GM18858 (cell line): ENCODE data around the gene ELOVL6.
"Not testable (repeated sequence)": the region's sequence is repeated elsewhere in the genome, so short reads cannot be mapped to it uniquely, and the experiment has no call there.

Experiments used
- ATAC-seq: cut with Tn5 transposase; IDR thresholded peaks from one replicate; pipeline ENCODE4 v1.9.1; 2021; ENCODE audit not compliant: unreplicated experiment

Gene ELOVL6

DNA sequence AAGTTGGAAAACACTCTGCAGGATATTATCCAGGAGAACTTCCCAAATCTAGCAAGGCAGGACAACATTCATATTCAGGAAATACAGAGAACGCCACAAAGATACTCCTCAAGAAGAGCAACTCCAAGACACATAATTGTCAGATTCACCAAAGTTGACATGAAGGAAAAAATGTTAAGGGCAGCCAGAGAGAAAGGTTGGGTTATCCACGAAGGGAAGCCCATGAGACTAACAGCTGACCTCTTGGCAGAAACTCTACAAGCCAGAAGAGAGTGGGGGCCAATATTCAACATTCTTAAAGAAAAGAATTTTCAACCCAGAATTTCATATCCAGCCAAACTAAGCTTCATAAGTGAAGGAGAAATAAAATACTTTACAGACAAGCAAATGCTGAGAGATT is 120.3 kb downstream of the ELOVL6 start:
- not testable (repeated sequence) for ATAC-seq

DNA sequence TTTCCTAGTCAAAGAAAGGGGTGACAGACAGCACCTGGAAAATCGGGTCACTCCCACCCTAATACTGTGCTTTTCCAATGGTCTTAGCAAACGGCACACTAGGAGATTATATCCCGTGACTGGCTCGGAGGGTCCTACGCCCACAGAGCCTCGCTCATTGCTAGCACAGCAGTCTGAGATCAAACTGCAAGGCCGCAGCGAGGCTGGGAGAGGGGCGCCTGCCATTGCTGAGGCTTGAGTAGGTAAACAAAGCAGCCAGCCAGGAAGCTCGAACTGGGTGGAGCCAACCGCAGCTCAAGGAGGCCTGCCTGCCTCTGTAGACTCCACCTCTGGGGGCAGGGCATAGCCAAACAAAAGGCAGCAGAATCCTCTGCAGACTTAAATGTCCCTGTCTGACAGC is 121.6 kb downstream of the ELOVL6 start:
- not testable (repeated sequence) for ATAC-seq

DNA sequence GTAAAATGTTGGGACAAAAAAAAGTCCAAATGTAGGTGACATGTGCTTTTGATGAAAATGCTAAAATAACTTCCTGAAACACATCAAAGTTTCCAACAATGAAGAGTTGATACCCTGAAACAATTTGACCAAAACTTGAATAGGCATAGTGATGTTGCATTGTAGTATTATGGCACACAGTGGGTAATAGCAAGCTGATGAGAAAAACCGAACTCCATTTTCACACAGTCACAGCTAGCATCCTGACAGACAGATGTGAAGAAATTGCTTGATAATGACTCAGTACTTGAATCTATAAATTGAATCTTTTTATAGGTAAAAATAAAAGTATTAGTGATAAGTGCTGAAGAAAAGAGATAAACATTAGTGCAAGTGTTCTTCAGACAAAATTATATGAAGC is 122.5 kb downstream of the ELOVL6 start:
- no peak for ATAC-seq

DNA sequence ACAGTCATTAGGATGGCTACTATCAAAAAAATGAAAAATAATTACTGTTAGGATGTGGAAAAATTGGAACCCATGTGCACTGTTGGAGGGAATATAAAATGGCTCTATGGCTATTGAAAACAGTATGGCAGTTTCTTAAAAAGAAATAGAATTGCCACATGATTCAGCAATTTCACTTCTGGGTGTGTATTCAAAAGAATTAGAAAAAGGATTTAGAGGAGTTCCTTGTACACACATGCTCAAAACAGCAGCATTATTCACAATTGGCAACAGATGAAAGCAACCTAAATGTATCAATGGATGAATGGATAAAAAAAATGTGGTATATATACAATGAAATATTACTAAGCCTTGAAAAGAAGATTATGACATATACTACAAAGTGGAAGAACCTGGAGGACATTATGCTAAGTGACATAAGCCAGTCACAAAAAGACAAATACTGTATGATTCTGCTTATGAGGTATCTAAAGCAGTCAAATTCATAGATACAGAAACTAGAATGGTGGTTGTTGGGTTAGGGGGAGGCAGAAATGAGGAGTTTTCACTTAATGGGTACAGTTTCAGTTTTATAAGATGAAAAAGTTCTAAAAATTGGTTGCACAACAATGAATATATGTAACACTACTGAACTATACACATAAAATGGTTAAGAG is 123.2 kb downstream of the ELOVL6 start:
- ATAC-seq: peak; percentile 63

DNA sequence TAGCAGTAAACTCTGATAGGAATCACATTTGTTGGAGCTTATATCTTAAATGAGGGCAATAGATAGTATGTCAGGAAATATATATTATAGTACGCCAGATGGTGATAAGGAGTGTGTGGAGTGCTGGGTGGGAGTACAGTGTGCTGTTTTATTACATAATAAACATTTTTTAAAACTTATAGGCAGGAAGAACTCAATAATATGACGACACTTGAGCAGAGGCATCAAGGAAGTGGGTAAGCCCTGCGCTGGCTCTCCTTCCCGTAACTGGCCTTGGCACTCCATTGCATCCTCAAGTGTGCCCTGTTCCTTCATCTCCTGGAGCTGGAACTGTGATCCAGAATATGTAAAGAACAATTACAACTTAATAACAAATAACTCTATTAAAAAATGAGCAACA is 123.8 kb downstream of the ELOVL6 start:
- no peak for ATAC-seq

DNA sequence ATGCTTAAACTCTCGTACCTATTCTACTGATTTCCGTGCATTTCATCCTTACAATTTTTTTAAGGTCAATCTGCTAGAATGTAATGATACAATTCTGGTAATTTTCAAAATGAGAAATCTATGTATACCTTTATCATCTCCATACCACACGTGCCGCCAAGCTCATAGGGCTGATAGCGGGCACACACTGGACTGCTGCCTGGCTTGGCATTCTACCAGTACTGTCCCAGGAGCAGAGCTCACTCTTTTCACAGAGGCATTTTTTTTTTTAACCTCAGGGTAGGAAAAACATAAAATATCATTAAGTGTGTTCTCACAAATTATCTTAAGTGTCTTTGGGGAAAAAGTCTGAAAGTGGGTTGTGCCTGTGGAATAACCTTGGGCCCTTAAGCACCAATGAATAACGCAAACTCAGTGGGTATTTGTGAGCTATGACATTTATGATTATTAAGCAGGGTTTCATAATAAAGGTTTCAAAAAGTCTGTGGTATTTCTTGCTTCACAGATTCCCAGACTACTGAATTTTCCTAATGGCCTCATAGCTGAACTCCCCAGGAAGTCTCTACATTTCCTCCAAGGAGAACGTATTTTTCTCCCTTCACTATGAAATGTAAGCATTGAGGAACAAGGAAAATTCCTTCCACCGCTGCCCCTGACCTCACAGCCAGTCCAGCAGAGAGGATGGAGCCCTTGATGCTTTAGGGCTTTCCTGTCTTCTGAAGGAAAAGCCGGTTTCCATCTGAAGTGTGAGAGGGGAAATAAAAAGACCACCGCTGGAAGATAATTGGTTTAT is 125.2 kb downstream of the ELOVL6 start:
- no peak for ATAC-seq

DNA sequence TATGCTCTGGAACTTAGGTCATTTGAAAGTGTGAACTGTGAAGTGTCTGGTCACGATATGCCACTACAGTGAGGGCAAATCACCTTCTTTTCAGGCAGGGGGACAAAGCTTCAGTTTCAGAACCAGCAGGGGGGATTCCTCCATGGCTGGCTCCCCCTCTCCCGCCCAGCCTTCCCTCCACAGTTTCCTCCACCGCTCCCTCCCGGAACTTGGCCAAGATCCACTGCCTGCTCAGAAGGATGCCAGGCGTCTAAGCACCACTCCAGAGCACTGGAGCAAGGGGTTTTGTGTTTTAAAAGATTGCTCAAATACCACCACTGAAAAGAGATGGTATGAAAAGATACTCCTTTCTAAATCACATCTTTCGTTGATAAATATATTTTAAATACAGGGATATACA is 126.9 kb downstream of the ELOVL6 start:
- no peak for ATAC-seq

DNA sequence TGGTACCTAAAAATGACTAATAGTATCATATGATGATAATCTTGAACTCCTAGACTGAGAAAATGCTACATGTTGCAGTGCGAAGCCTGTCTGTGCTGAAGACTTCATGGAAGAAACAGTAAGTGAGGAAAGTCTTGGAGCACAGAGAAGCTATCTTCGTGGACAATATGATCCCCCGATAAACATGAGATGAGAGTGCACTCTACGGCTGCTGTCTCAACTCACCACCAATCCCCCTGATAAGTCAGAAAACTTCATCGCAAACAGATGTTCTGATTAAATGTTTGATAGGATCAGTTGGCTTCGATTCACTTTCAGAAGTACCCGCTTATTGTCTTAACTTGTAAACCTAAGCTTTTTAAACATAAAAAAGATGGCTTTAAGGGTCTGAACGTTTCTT is 130.2 kb downstream of the ELOVL6 start:
- no peak for ATAC-seq

DNA sequence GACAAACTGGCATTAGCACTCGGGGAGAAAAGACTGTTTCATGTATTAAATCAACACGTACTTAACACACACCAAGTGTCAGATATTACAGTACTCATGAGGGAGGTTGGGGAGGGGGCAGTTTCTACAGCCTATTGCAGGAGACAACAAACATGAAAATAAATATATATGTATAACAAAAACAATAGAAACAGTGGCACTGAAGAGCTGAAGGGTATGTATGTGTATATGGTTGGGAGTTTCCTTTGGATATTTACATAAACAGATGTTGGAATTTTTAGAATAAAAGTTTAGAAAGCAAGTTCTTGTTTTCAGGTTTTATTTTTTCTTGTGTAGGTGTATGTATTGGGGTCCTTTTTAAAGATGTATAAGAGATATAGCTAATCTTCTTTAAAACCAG is 133.5 kb downstream of the ELOVL6 start:
- ATAC-seq: no peak

DNA sequence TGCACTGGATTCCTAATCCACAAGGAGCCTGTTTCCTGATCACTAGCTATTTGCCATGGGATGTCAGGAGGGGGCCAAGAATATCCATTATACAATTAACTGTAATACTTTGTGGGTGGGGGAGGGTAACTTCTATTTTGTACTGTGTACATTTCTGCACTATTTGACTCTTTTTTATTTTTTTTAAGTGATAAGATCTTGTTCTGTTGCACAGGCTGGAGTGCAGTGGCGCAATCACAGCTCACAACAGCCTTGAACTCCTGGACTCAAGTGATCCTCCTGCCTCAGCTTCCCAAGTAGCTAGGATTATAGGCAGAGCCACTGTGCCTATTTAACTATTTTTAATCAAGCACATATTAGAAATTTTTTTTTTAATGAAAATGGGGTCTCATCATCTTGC is 134.1 kb downstream of the ELOVL6 start:
- no peak for ATAC-seq

DNA sequence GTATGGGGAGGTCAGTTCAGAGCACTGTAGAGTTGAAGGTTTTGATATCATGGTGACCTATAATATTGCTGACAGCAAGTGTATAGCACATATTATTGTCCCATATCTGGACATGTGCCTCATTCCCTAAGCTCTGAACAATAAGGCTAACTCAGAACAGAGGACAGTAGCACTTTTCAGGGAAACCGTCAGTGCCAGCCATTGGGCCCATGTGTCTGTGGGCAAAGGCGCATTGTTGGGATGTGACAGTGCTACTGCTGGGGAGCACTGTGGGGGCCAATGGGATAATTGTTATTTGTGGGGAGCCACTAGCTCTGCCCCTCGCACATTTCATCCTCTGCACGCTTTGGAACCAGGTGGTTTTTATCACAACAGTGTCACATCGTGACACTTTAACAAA is 136.2 kb downstream of the ELOVL6 start:
- no peak for ATAC-seq

DNA sequence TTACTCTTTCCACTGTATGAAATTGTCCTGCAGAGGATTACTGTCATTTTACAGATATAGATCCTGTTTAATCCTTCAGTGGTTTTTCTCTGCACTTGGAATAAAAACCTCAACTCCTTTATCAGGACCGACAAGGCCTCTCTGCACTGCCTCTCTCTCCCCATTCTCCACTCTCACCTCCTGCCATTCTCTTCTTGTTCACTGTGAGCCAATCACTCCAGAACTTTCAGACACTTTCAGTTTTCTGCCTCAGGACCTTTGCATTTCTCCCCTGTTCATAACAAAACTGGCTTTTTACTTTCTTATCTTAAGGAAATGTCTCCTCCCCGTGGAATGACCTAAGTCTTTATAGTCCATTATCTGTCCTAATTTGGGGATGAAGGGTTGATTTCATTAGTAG is 137.3 kb downstream of the ELOVL6 start:
- no peak for ATAC-seq

DNA sequence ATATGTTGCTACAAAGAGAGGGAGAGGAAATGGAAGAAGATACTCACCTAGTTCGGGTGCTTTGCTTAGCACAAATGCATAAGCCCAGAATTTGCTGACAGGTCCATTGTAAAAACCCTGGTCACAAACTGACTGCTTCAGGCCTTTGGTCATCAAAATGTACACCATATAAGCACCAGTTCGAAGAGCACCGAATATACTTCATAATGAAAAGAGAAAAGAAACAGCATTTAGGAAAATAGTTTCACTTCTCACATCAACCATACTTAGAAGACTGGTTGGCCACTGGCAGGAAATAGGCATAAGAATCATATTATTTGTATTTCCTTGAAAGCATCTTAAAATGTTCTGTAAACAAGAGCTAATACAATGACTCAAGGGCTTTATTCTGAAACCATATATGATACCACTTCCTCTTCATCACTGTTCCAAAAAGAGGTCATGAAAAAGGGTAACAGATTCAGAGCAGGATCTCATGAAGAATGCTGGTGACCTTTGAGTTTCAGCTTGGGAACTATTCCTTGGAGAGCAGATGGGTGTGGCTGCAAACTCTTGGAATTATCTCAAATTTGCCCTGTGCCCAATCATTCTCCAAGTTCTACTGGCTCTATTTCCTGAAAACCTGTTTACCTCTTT is 138.7 kb downstream of the ELOVL6 start:
- peak; percentile 84 for ATAC-seq

DNA sequence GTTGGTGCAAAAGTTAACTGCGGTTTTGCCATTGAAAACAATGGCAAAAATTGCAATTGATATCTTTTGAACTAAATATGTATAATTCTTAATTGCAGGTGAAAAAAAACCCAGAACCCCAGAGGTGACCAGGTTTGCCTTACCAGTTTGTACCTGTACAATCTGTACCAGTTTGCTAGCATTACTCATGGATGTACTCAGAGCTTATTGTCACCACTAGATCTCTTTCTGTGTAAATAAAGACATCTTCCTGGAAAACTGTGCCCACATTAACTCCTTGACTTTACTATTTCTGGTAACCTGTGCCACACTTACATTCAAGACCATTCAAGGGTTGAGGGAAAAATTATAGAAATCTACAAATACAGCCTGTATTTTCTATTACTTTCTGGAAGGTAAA is 139.7 kb downstream of the ELOVL6 start:
- ATAC-seq: no peak

DNA sequence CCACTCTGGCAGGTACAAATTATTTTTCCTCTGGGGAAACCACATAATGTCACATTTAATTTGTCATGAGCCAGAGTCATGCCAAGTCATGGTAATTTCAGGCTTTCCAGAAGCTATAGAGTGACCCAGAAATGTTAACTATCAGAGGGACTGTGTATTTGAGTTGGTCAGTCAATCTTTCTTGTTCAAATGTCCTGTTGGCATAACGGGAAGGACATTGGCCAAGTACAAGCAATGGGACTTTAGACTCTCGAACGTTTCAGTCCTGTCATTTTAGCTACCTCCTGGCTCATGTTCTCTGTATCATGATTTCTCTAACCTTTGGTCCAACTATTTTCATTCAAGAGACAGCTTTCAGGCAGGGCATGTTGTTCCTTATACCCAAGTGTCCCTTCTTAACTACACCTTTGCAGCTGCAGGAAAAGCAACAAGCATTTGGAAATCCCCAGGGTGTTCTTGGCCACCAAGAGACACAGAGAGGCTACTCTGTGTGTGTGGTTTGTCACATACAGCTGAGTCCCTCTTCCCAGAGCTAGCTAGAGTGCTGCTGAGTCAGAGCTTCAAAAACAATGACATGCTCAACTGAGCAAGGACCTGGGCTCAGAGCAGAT is 143.2 kb downstream of the ELOVL6 start:
- ATAC-seq: peak; percentile 85

DNA sequence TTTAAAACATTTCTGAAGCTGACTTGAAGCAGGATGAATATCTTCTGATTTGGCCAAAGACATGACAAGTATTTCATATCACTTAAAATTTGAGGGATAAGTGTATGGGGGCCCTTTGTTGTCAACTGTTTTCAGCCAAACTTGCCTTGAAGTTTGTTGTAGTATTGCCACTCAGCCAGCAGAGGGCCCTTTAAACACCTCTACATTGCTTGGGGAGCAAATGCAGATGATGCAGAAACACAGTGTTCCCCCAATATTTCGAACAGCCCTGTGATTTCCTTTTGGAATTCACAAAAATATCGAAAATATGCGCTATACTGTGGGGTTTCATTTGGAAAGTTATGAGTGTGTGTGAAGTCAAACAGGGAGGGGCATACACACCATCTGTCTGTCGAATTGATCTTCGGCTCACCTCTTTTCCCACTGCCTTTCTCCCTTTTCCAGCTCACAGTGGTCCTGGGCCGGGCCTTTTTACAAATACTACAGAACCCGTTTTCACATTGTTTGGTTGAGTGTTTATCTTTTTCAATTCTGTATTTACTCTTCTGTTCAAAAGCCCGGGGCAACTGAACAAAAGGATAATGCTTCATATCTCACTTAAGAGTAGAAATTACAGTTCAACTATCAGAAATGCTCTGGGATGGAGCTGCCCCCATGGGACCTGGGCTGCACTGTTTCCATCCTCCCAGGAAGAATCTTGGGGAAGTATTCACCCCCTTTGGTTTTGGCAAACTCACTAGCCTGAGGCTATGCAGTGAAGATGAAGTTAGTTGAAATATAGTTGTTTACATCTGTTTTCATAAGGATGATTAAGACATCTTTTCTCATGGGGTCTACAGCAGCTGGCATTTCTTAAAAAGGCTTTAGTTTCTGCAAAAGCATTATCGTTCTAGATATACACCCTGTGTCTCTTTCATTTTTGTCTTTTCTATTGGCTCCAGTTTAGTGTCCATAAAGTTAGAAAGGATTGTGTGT is 148.2 kb downstream of the ELOVL6 start:
- ATAC-seq: no peak

DNA sequence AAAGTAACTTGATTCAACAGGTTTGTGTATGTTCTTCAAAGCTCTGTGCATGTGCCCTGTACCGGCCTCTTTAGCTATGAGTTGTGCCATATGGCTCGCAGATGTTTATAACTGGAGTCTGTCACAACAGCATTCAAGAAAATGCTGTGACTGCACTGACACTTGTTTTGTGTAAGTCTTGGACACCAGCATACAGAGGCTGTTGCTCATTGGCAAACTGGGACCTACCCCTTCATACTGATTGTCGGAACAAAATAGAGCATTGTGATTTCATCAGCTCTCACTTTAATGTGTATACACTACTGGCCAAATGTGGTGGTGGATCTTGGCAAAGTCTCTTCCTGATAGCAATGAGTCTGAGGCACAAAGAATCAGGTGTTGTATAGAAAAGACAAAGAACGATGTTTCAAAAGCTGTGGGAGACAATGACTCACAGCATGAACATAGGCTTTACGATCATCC is 151.8 kb downstream of the ELOVL6 start:
- no peak for ATAC-seq

DNA sequence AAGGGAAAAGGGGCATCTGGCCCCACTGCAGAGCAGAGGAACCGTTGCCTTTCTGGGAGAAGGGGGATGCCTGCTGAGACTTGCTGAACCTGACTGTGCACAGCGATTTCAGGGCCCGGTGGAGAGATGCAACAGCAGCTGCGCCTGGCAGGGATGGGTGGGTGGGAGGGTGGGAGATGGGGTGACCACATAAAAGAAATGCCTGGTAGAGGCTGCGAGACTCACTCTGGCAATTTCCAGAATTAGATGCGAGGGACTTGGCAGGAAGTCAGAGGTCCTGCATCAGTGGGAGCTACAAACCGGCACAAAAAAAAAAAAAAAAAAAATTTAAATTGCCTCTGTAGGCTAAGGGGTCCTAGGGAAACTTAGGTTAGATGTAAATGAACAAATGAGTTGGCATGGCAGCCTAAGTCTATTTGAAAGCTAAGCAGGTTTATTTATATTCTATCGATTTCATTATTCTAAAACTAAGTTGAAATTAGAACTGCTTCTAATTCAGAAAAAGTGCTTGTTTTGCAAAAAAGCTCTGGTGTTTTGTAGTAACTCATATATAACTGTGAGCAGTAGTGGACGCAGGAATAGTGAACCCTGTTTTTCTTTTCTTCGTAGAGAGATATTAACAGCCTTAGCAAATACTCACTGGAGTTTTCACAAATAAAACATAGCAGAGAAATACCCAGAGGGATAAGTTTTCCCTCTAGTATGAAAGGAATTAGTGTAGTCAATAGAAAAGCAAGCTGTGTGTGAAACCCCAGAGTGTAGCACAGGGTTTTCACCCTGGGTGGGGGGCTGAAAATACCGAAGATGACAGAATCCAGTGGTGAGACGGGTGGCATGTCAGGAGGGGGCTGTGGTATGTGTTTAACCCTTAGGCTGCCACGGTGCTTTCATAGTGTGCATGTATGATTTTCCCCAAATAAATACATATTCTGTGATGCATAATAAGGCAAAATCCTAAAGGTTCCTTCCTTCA is 155.6 kb downstream of the ELOVL6 start:
- ATAC-seq: no peak

DNA sequence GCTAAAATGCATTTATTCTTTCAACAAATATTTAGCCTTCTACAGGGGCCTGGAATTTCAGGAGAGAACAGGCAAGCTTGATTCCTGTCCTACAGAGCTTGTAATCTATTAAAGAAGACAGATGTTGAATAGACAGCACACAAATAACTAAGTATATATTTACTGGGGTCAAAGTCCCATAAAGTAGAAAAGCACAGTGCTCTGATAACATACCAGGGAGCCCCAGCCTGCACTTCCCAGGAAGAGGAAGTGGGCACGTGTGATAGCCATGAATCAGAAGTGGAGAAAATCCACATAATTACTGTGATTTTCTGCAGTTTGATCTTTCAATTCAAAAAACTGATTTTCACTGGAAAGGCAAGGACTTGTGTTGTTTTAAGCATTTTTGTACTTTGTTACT is 156.7 kb downstream of the ELOVL6 start:
- no peak for ATAC-seq
